H9 (cell line): ENCODE measurements around the gene SLC15A3. TPM values are rescaled to one million over a fixed set of nuclear protein-coding genes. Genes with fewer than 3 reads are reported as not detected.

Experiments used
- DNase-seq: peaks from one replicate; pipeline ENCODE4 v3.0.0-alpha.2; 2017
- H2AFZ ChIP-seq: one replicate; pipeline ENCODE4 v1.6.1; 2013; ENCODE audit warnings: mild to moderate bottlenecking, low read length, control low read depth, moderate library complexity
- H2AK5ac ChIP-seq: 2 replicates; pipeline ENCODE4 v1.6.1; 2013; ENCODE audit warnings: low read length, control low read depth, mixed read lengths; ENCODE audit not compliant: insufficient read length
- H2BK120ac ChIP-seq: one replicate; pipeline ENCODE4 v1.6.1; 2013; ENCODE audit warnings: low read depth, mild to moderate bottlenecking, low read length, control low read depth, inconsistent platforms; ENCODE audit not compliant: poor library complexity, severe bottlenecking
- H2BK12ac ChIP-seq: 2 replicates; pipeline ENCODE4 v1.6.1; 2013; ENCODE audit warnings: low read length, control low read depth, mixed read lengths, low read depth; ENCODE audit not compliant: insufficient read length
- H2BK15ac ChIP-seq: 2 replicates; pipeline ENCODE4 v1.6.1; 2013; ENCODE audit warnings: low read depth, low read length, control low read depth
- H2BK20ac ChIP-seq: one replicate; pipeline ENCODE4 v1.6.1; 2013; ENCODE audit warnings: low read depth, mild to moderate bottlenecking, low read length, control low read depth, inconsistent platforms; ENCODE audit not compliant: poor library complexity, severe bottlenecking
- H2BK5ac ChIP-seq: 2 replicates; pipeline ENCODE4 v1.6.1; 2013; ENCODE audit warnings: low read length, control low read depth, mixed read lengths; ENCODE audit not compliant: insufficient read length
- H3K14ac ChIP-seq: 2 replicates; pipeline ENCODE4 v1.6.1; 2013; ENCODE audit warnings: low read length, control low read depth; ENCODE audit not compliant: insufficient read depth
- H3K18ac ChIP-seq: 2 replicates; pipeline ENCODE4 v1.6.1; 2013; ENCODE audit warnings: low read depth, mild to moderate bottlenecking, mixed read lengths, low read length, control low read depth; ENCODE audit not compliant: insufficient read length
- H3K23ac ChIP-seq: 2 replicates; pipeline ENCODE4 v1.6.1; 2013; ENCODE audit warnings: low read length, control low read depth, mixed read lengths, low read depth; ENCODE audit not compliant: insufficient read length
- H3K23me2 ChIP-seq: 2 replicates; pipeline ENCODE4 v1.6.1; 2013; ENCODE audit warnings: low read depth, mild to moderate bottlenecking, mixed read lengths, low read length, control low read depth; ENCODE audit not compliant: insufficient read length, poor library complexity, severe bottlenecking
- H3K27ac ChIP-seq: 2 replicates; pipeline ENCODE4 v1.5.1; 2013; ENCODE audit warnings: low read length, control low read depth, mixed read lengths, low read depth; ENCODE audit not compliant: insufficient read length
- H3K27me3 ChIP-seq: 2 replicates; pipeline ENCODE4 v1.6.1; 2013; ENCODE audit warnings: low read length, control low read depth, inconsistent platforms; ENCODE audit not compliant: insufficient read depth
- H3K4ac ChIP-seq: 2 replicates; pipeline ENCODE4 v1.6.1; 2013; ENCODE audit warnings: low read depth, mild to moderate bottlenecking, control low read depth, inconsistent platforms, low read length, moderate library complexity
- H3K4me1 ChIP-seq: 2 replicates; pipeline ENCODE4 v1.6.1; 2013; ENCODE audit warnings: low read length, control low read depth, inconsistent platforms; ENCODE audit not compliant: insufficient read depth
- H3K4me2 ChIP-seq: 2 replicates; pipeline ENCODE4 v1.6.1; 2013; ENCODE audit warnings: low read length, control low read depth, mixed read lengths; ENCODE audit not compliant: insufficient read length, insufficient read depth
- H3K56ac ChIP-seq: 2 replicates; pipeline ENCODE4 v1.6.1; 2013; ENCODE audit warnings: low read depth, mild to moderate bottlenecking, mixed read lengths, low read length, control low read depth; ENCODE audit not compliant: insufficient read length
- H3K79me1 ChIP-seq: 2 replicates; pipeline ENCODE4 v1.6.1; 2013; ENCODE audit warnings: low read depth, mild to moderate bottlenecking, moderate library complexity, low read length, control low read depth, inconsistent platforms; ENCODE audit not compliant: insufficient read depth, poor library complexity, severe bottlenecking
- H3K79me2 ChIP-seq: 2 replicates; pipeline ENCODE4 v1.6.1; 2013; ENCODE audit warnings: low read length, control low read depth, inconsistent platforms; ENCODE audit not compliant: insufficient read depth
- H3K9ac ChIP-seq: 2 replicates; pipeline ENCODE4 v1.6.1; 2013; ENCODE audit warnings: low read length, control low read depth, mixed read lengths; ENCODE audit not compliant: insufficient read length; ENCODE audit errors: extremely low read depth
- H3K9me3 ChIP-seq: one replicate; pipeline ENCODE4 v1.6.1; 2013; ENCODE audit warnings: low read depth, low read length, inconsistent platforms; ENCODE audit not compliant: control insufficient read depth
- H3T11ph ChIP-seq: one replicate; pipeline ENCODE4 v1.6.1; 2013; ENCODE audit warnings: mild to moderate bottlenecking, low read length, control low read depth, inconsistent platforms
- H4K20me1 ChIP-seq: one replicate; pipeline ENCODE4 v1.6.1; 2013; ENCODE audit not compliant: control insufficient read depth, insufficient read length, insufficient read depth
- H4K5ac ChIP-seq: 2 replicates; pipeline ENCODE4 v1.6.1; 2013; ENCODE audit warnings: low read depth, mild to moderate bottlenecking, mixed read lengths, low read length, control low read depth; ENCODE audit not compliant: insufficient read length
- H4K8ac ChIP-seq: replicated peaks from 2 replicates; pipeline ENCODE4 v1.6.1; 2013; ENCODE audit warnings: low read length, control low read depth, mixed read lengths, low read depth; ENCODE audit not compliant: insufficient read length
- H4K91ac ChIP-seq: 2 replicates; pipeline ENCODE4 v1.6.1; 2013; ENCODE audit warnings: low read depth, mild to moderate bottlenecking, moderate library complexity, mixed read lengths, low read length, control low read depth; ENCODE audit not compliant: insufficient read length
- H3K27ac Mint-ChIP-seq, 3 experiments: 2 replicates in 2 of 3; 3 replicates in 1 of 3; pipeline ENCODE4 v1.8.0; 2020 to 2021; ENCODE audit warnings: mixed read lengths in 3 of 3, mild to moderate bottlenecking in 1 of 3, moderate library complexity in 1 of 3
- H3K27me3 Mint-ChIP-seq: 2 replicates; pipeline ENCODE4 v1.8.0; 2021; ENCODE audit warnings: low read depth, mild to moderate bottlenecking, moderate library complexity, mixed read lengths
- H3K36me3 Mint-ChIP-seq, 3 experiments: 2 replicates in 2 of 3; 3 replicates in 1 of 3; pipeline ENCODE4 v1.8.0; 2020 to 2021; ENCODE audit warnings: low read depth in 3 of 3, mixed read lengths in 3 of 3; ENCODE audit not compliant: insufficient read depth in 1 of 3
- H3K4me1 Mint-ChIP-seq, 2 experiments: 2 replicates each; pipeline ENCODE4 v1.8.0; 2020; ENCODE audit warnings: mixed read lengths in 2 of 2
- H3K4me3 Mint-ChIP-seq, 2 experiments: 2 replicates in 1 of 2; 3 replicates in 1 of 2; pipeline ENCODE4 v1.8.0; 2020 to 2021; ENCODE audit warnings: mild to moderate bottlenecking in 2 of 2, mixed read lengths in 2 of 2, moderate library complexity in 1 of 2
- H3K9me3 Mint-ChIP-seq, 2 experiments: 2 replicates in 1 of 2; 3 replicates in 1 of 2; pipeline ENCODE4 v1.8.0; 2020; ENCODE audit warnings: mild to moderate bottlenecking in 2 of 2, mixed read lengths in 2 of 2, moderate library complexity in 1 of 2
- CTCF ChIP-seq: fragments of 200-600 bp; sonication (generic); conservative IDR thresholded peaks from 3 replicates; pipeline ENCODE4 v1.8.0; 2021; ENCODE audit warnings: antibody characterized with exemption, mild to moderate bottlenecking
- WGBS: extraction: QIAGEN DNeasy Blood & Tissue Kit; methylation state at CpG from one replicate; pipeline ENCODE4 v1.1.7; 2013; ENCODE audit warnings: missing lambda C conversion rate, low lambda C conversion rate, mixed read lengths; ENCODE audit not compliant: insufficient read length; ENCODE audit errors: extremely low coverage; 5-methylcytosine and 5-hydroxymethylcytosine counted together
- total RNA-seq: library from RNA; stranded (reverse); gene quantifications from 2 replicates; pipeline ENCODE4 v1.2.1, GENCODE V29; 2021

The SLC15A3 gene
- total RNA-seq, 1 experiment from 2014 or later, result 7.0 TPM

- Histone ChIP-seq H2BK15ac (no peak overlapping the region), H3K4me2 (no peak overlapping the region), H3K23me2 (no peaks in the 10 kb centered on the region), H3K56ac (no peak overlapping the region), H3K79me2 (no peaks in the 10 kb centered on the region), H4K5ac (no peak overlapping the region), H3K18ac (no peak overlapping the region), H2BK12ac (no peak overlapping the region), H3K27me3 (no peaks in the 10 kb centered on the region), H2BK120ac (no peak overlapping the region), H4K20me1 (no peaks in the 10 kb centered on the region), H3T11ph (no peak overlapping the region), H3K14ac (no peak overlapping the region), H3K9ac (no peak overlapping the region), H3K79me1 (no peaks in the 10 kb centered on the region), H3K27ac (no peak overlapping the region), H3K4ac (no peak overlapping the region), H3K9me3 (no peaks in the 10 kb centered on the region), H2AFZ (no peak overlapping the region), H4K91ac (no peak overlapping the region), H3K4me1 (no peaks in the 10 kb centered on the region), H2AK5ac (no peak overlapping the region), H4K8ac (no peak overlapping the region), H2BK20ac (no peak overlapping the region), H2BK5ac (no peak overlapping the region), H3K23ac (no peak overlapping the region)
- no peaks in the 10 kb centered on the region for H3K4me1 Mint-ChIP-seq
- peaks cover 0 to 7% (median 6%) of the 10 kb centered on the region in 3 experiments; a peak in 5 of 7 replicates for H3K36me3 Mint-ChIP-seq
- peaks cover 12 to 22% of the 10 kb centered on the region in 2 experiments for H3K9me3 Mint-ChIP-seq
- peaks cover 29% of the 10 kb centered on the region for H3K27me3 Mint-ChIP-seq
- WGBS, result no CpG with 5 or more reads among the region's 5 CpGs
- no peak for TF ChIP-seq CTCF
- no peak overlapping the region for H3K27ac Mint-ChIP-seq
- no peak overlapping the region for H3K4me3 Mint-ChIP-seq
- DNase-seq, result no peak
These were observed 18.9 kb upstream of the SLC15A3 start for GRCh38 chr11:60970890-60971289.
